Measurements from ENCODE around the gene SMYD3. TPM values are rescaled to one million over a fixed set of nuclear protein-coding genes. Genes with fewer than 3 reads are reported as not detected.

The SMYD3 gene
- total RNA-seq, 1 donor, result 171 TPM

GRCh38 chr1:246126580-246126979, 380.5 kb downstream of the SMYD3 start:
- no peaks in the 10 kb centered on the region for H3K4me1 ChIP-seq (ENCODE audit: insufficient read depth, low read length)
- H2AFZ ChIP-seq (ENCODE audit: low read length), result no peak overlapping the region
- H3K27me3 ChIP-seq (ENCODE audit: insufficient read depth, low read length), result no peaks in the 10 kb centered on the region

GRCh38 chr1:246122071-246122470, 385.0 kb downstream of the SMYD3 start:
- Histone ChIP-seq H3K36me3 (ENCODE audit: insufficient read depth, low read length) (no peaks in the 10 kb centered on the region), H3K27ac (ENCODE audit: low read depth, low read length) (no peak overlapping the region), H4K20me1 (ENCODE audit: insufficient read depth, low read length) (no peaks in the 10 kb centered on the region), H2AFZ (ENCODE audit: low read length) (no peak overlapping the region), H3K79me2 (ENCODE audit: insufficient read depth, low read length) (no peaks in the 10 kb centered on the region), H3K27me3 (ENCODE audit: insufficient read depth, low read length) (no peaks in the 10 kb centered on the region), H3K9me3 (ENCODE audit: low read depth, low read length) (no peaks in the 10 kb centered on the region), H3K4me1 (ENCODE audit: insufficient read depth, low read length) (no peaks in the 10 kb centered on the region), H3K4me2 (ENCODE audit: insufficient read depth, low read length) (no peak overlapping the region), H3K4me3 (ENCODE audit: insufficient read depth, low read length) (no peak overlapping the region)
- DNase-seq (ENCODE audit: insufficient read length, low spot score, missing footprints), result no peak
- no peak for TF ChIP-seq CTCF (IDR thresholded peaks at IDR 0.05; ENCODE audit: extremely low read depth, low read depth, low read length)

More at GRCh38 chr1:246126580-246126979, 380.5 kb downstream of the SMYD3 start:
- no peak overlapping the region for H3K4me2 ChIP-seq (ENCODE audit: insufficient read depth, low read length)
- no peaks in the 10 kb centered on the region for H3K9me3 ChIP-seq (ENCODE audit: low read depth, low read length)
- no peaks in the 10 kb centered on the region for H3K36me3 ChIP-seq (ENCODE audit: insufficient read depth, low read length)
- H4K20me1 ChIP-seq (ENCODE audit: insufficient read depth, low read length), result no peaks in the 10 kb centered on the region
- no peak for DNase-seq (ENCODE audit: insufficient read length, low spot score, missing footprints)
- H3K79me2 ChIP-seq (ENCODE audit: insufficient read depth, low read length), result no peaks in the 10 kb centered on the region
- no peak overlapping the region for H3K4me3 ChIP-seq (ENCODE audit: insufficient read depth, low read length)
- H3K27ac ChIP-seq (ENCODE audit: low read depth, low read length), result no peak overlapping the region
- TF ChIP-seq CTCF (IDR thresholded peaks at IDR 0.05; ENCODE audit: extremely low read depth, low read depth, low read length), result no peak

- no peak overlapping the region for H2AFZ ChIP-seq (ENCODE audit: low read length)
- no peaks in the 10 kb centered on the region for H3K9me3 ChIP-seq (ENCODE audit: low read depth, low read length)
- DNase-seq (ENCODE audit: insufficient read length, low spot score, missing footprints), result no peak
- H3K36me3 ChIP-seq (ENCODE audit: insufficient read depth, low read length), result no peaks in the 10 kb centered on the region
- H3K4me3 ChIP-seq (ENCODE audit: insufficient read depth, low read length), result no peak overlapping the region
- H3K27ac ChIP-seq (ENCODE audit: low read depth, low read length), result no peak overlapping the region
- no peak for TF ChIP-seq CTCF (IDR thresholded peaks at IDR 0.05; ENCODE audit: extremely low read depth, low read depth, low read length)
- no peaks in the 10 kb centered on the region for H3K27me3 ChIP-seq (ENCODE audit: insufficient read depth, low read length)
- H3K79me2 ChIP-seq (ENCODE audit: insufficient read depth, low read length), result no peaks in the 10 kb centered on the region
- no peaks in the 10 kb centered on the region for H3K4me1 ChIP-seq (ENCODE audit: insufficient read depth, low read length)
- H3K4me2 ChIP-seq (ENCODE audit: insufficient read depth, low read length), result no peak overlapping the region
- H4K20me1 ChIP-seq (ENCODE audit: insufficient read depth, low read length), result no peaks in the 10 kb centered on the region
Measured at GRCh38 chr1:246121533-246121932, 385.5 kb downstream of the SMYD3 start.

GRCh38 chr1:246117066-246117791, 389.9 kb downstream of the SMYD3 start:
- no peaks in the 10 kb centered on the region for H3K4me1 ChIP-seq (ENCODE audit: insufficient read depth, low read length)
- H3K9me3 ChIP-seq (ENCODE audit: low read depth, low read length), result no peaks in the 10 kb centered on the region
- no peaks in the 10 kb centered on the region for H3K36me3 ChIP-seq (ENCODE audit: insufficient read depth, low read length)
- DNase-seq (ENCODE audit: insufficient read length, low spot score, missing footprints), result peak; percentile 58
- H3K27ac ChIP-seq (ENCODE audit: low read depth, low read length), result no peak overlapping the region
- H3K79me2 ChIP-seq (ENCODE audit: insufficient read depth, low read length), result no peaks in the 10 kb centered on the region
- TF ChIP-seq CTCF (IDR thresholded peaks at IDR 0.05; ENCODE audit: extremely low read depth, low read depth, low read length), result peak; percentile 65
- no peak overlapping the region for H3K4me3 ChIP-seq (ENCODE audit: insufficient read depth, low read length)
- peak overlapping the region; percentile 1 for H3K4me2 ChIP-seq (ENCODE audit: insufficient read depth, low read length)
- H4K20me1 ChIP-seq (ENCODE audit: insufficient read depth, low read length), result no peaks in the 10 kb centered on the region
- H3K27me3 ChIP-seq (ENCODE audit: insufficient read depth, low read length), result no peaks in the 10 kb centered on the region
- H2AFZ ChIP-seq (ENCODE audit: low read length), result no peak overlapping the region
